Measurements from ENCODE around the gene TMPRSS13.

DNA sequence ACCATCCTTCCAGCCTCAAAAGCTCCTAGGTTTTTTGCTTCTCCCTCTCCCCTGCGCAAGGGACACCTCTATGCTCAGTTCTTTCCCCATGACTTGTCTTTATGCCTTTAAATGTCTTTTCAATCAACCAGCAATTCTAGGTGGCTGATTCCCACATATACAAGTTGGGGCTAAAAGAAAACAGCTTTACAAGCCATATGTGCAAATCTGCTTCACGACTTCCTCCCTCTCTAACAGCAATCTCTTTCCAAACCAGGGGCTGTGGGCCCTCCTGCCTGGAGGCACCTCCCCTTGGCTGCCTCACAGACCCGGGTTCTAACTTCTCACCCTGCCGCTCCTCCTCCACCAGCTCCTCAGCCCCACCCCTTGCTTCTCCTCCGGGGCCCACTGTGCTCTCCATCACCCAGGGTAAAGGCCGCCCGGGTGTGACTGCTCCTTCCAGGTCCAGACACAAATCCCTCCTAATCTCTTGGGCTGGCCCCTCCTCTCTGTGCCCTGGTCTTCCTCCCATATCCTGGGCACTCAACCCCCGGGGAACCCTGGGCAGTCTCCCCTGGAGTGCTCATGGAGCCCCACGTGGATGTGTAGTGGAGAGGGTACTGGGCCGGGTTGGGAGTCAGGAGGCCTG, 14.1 kb downstream of the TMPRSS13 start:
- TF ChIP-seq, protein P1, sequence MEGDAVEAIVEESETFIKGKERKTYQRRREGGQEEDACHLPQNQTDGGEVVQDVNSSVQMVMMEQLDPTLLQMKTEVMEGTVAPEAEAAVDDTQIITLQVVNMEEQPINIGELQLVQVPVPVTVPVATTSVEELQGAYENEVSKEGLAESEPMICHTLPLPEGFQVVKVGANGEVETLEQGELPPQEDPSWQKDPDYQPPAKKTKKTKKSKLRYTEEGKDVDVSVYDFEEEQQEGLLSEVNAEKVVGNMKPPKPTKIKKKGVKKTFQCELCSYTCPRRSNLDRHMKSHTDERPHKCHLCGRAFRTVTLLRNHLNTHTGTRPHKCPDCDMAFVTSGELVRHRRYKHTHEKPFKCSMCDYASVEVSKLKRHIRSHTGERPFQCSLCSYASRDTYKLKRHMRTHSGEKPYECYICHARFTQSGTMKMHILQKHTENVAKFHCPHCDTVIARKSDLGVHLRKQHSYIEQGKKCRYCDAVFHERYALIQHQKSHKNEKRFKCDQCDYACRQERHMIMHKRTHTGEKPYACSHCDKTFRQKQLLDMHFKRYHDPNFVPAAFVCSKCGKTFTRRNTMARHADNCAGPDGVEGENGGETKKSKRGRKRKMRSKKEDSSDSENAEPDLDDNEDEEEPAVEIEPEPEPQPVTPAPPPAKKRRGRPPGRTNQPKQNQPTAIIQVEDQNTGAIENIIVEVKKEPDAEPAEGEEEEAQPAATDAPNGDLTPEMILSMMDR (IDR thresholded peaks at IDR 0.05) = no peak
- TF ChIP-seq POLR2A (IDR thresholded peaks at IDR 0.05) (no peak), POLR2AphosphoS5 (IDR thresholded peaks at IDR 0.05) (no peak)
